ENCODE measurements around the gene LMO7. TPM values are rescaled to one million over a fixed set of nuclear protein-coding genes. Genes with fewer than 3 reads are reported as not detected.

The LMO7 gene
- 340 TPM for total RNA-seq

GRCh38 chr13:75635828-75636435, at the start of gene LMO7:
Gene LMO7 (plus strand): TSS chr13:75636330. CDS start chr13:75636658, 328 bp downstream.
- no peak for DNase-seq

GRCh38 chr13:75587679-75588078, 48.5 kb upstream of the LMO7 start:
- DNase-seq: peak; percentile 5

- DNase-seq: no peak
These were observed 39.4 kb upstream of the LMO7 start for GRCh38 chr13:75596657-75597182.

GRCh38 chr13:75600371-75600770, 35.8 kb upstream of the LMO7 start:
- DNase-seq: peak; percentile 4

GRCh38 chr13:75603038-75603437, 33.1 kb upstream of the LMO7 start:
- no peak for DNase-seq

- no peak for DNase-seq
These were observed 28.7 kb upstream of the LMO7 start for GRCh38 chr13:75607447-75607846.

- DNase-seq: no peak
These were observed 25.7 kb upstream of the LMO7 start for GRCh38 chr13:75610466-75610865.

- no peak for DNase-seq
These were observed 23.8 kb upstream of the LMO7 start for GRCh38 chr13:75612354-75612753.

- no peak for DNase-seq
These were observed 18.9 kb upstream of the LMO7 start for GRCh38 chr13:75617230-75617629.

- DNase-seq: no peak
These were observed 17.8 kb upstream of the LMO7 start for GRCh38 chr13:75618308-75618707.

- no peak for DNase-seq
These were observed 16.1 kb upstream of the LMO7 start for GRCh38 chr13:75620020-75620419.

GRCh38 chr13:75621147-75621546, 15.0 kb upstream of the LMO7 start:
- DNase-seq: no peak

GRCh38 chr13:75628801-75629200, 7.3 kb upstream of the LMO7 start:
- no peak for DNase-seq

GRCh38 chr13:75633285-75633684, 2.8 kb upstream of the LMO7 start:
- no peak for DNase-seq

- DNase-seq: peak; percentile 34
These were observed 866 bp upstream of the LMO7 start for GRCh38 chr13:75635101-75635827.

GRCh38 chr13:75636436-75637180, 478 bp downstream of the LMO7 start:
- peak; percentile 53 for DNase-seq

GRCh38 chr13:75637181-75637750, 1.1 kb downstream of the LMO7 start:
- DNase-seq: peak; percentile 38

GRCh38 chr13:75639454-75639853, 3.3 kb downstream of the LMO7 start:
- no peak for DNase-seq

- no peak for DNase-seq
These were observed 4.9 kb downstream of the LMO7 start for GRCh38 chr13:75641026-75641425.

GRCh38 chr13:75643182-75643581, 7.1 kb downstream of the LMO7 start:
- peak; percentile 9 for DNase-seq

- no peak for DNase-seq
These were observed 7.6 kb downstream of the LMO7 start for GRCh38 chr13:75643693-75644092.

GRCh38 chr13:75645141-75645540, 9.0 kb downstream of the LMO7 start:
- no peak for DNase-seq

Measured in tongue (tissue), 2 donors.